Uterus (tissue), 4 donors: ENCODE data around the gene ACSF3. TPM values are rescaled to one million over a fixed set of nuclear protein-coding genes. Genes with fewer than 3 reads are reported as not detected.

Experiments
- DNase-seq, 2 donors: peaks; one replicate each; pipeline ENCODE4 v3.0.0-alpha.2; 2019 to 2020
- H3K27ac ChIP-seq, 2 donors: fragments of 200-600 bp; sonication (generic); 1 replicate in 1 of 2; 2 replicates in 1 of 2; pipeline ENCODE4 v1.5.1; 2016 to 2018
- H3K27me3 ChIP-seq, 2 donors: fragments of 200-600 bp; sonication (generic); one replicate each; pipeline ENCODE4 v1.5.1; 2018 to 2019; ENCODE audit warnings: control low read depth in 1 of 2
- H3K36me3 ChIP-seq, 2 donors: fragments of 200-600 bp; sonication (generic); one replicate each; pipeline ENCODE4 v1.5.1; 2019; ENCODE audit warnings: control low read depth in 1 of 2
- H3K4me1 ChIP-seq, 2 donors: fragments of 200-600 bp; sonication (generic); one replicate each; pipeline ENCODE4 v1.5.1; 2018 to 2019; ENCODE audit warnings: control low read depth in 1 of 2
- H3K4me3 ChIP-seq, 2 donors: fragments of 200-600 bp; sonication (generic); 1 replicate in 1 of 2; 2 replicates in 1 of 2; pipeline ENCODE4 v1.5.1; 2018 to 2019; ENCODE audit warnings: mild to moderate bottlenecking in 1 of 2
- H3K9me3 ChIP-seq, 2 donors: fragments of 200-600 bp; sonication (generic); one replicate each; pipeline ENCODE4 v1.5.1; 2019; ENCODE audit warnings: control low read depth in 1 of 2
- POLR2A ChIP-seq, 2 donors: fragments of 450-650 bp; IDR thresholded peaks; one replicate each; pipeline ENCODE4 v1.6.1; 2016; ENCODE audit warnings: antibody characterized with exemption in 2 of 2, mild to moderate bottlenecking in 1 of 2, moderate library complexity in 1 of 2
- intact Hi-C: fragments of 100-400 bp; cut with DNase I; formaldehyde crosslinking; loops from one replicate; pipeline ENCODE4 v1.15.1; 2023; ENCODE audit warnings: low total_unique reads
- total RNA-seq, 4 donors: library from RNA; depleted of rRNA in 3 of 4; stranded (reverse); fragments of >200 nt in 3 of 4; gene quantifications; one replicate each; pipeline versions ENCODE4 v1.1.0 to v1.2.4, GENCODE V29; 2014 to 2023
- TF ChIP-seq, protein P1 (sequence below), 4 experiments: fragments of 200-600 bp in 2 of 4; fragments of 450-650 bp in 2 of 4; sonication (generic) in 2 of 4; IDR thresholded peaks; one replicate each; pipeline ENCODE4 v1.5.1; 2016 to 2019; ENCODE audit warnings: antibody characterized with exemption in 4 of 4, mild to moderate bottlenecking in 2 of 4, moderate library complexity in 1 of 4
- donor health status: DM: yes; HTN: yes; CAD: no.

ACSF3 gene
- total RNA-seq, 4 donors from 2014 or later: 7.4 to 39.0 (median 18.2) TPM

DNA sequence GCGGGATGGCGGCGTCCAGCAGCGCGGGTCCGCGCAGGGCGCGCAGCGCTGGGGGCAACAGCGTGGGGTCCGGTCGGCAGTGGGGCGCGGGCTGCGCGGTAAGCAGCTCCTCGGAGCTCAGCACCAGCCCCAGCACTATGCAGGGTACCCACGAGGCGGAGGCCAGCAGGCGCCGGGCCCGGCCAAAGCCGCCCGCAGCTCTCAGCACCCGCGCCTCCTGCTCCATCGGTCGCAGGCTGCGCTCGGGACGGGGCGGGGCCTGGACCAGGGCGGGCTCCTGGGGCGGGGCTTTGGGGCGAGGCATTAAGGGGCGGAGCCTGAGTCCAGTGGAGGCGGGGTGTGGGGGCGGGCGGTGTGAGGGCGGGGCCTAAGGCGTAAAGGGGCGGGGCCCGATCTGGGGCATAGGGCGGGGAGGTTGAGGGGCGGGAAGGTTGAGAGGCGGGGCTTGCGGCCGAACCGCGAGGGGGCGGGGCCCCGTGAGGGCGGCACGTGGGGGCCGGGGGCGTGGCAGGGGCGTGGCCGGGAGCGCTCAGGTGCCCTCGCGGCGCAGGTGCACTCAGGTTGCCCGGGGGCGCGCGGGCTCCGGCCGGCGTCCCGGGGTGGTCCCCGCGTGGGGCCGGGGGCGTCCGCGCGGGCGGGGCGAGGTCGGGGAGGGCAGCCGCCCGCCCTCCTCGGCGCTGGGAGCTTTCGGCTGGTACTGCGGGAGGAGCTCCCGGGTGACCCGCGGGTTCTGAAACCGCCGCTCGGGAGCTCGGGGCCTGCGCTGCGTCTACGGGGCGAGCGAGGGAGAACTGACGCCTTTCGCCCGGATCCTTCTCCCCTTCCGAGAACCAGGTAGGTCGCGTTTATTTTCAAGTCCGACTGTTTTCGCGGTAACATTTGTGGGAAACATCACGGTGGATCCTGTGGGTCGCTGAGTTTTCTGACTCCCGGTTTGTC is 108.1 kb downstream of the ACSF3 start:
- TF ChIP-seq, protein P1, sequence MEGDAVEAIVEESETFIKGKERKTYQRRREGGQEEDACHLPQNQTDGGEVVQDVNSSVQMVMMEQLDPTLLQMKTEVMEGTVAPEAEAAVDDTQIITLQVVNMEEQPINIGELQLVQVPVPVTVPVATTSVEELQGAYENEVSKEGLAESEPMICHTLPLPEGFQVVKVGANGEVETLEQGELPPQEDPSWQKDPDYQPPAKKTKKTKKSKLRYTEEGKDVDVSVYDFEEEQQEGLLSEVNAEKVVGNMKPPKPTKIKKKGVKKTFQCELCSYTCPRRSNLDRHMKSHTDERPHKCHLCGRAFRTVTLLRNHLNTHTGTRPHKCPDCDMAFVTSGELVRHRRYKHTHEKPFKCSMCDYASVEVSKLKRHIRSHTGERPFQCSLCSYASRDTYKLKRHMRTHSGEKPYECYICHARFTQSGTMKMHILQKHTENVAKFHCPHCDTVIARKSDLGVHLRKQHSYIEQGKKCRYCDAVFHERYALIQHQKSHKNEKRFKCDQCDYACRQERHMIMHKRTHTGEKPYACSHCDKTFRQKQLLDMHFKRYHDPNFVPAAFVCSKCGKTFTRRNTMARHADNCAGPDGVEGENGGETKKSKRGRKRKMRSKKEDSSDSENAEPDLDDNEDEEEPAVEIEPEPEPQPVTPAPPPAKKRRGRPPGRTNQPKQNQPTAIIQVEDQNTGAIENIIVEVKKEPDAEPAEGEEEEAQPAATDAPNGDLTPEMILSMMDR (IDR thresholded peaks at IDR 0.05): no peak
- no peak for TF ChIP-seq POLR2A (IDR thresholded peaks at IDR 0.05)
- peaks cover 13 to 46% of the 10 kb centered on the region in 2 donors for H3K27me3 ChIP-seq
- H3K36me3 ChIP-seq: no peaks in the 10 kb centered on the region
- H3K27ac ChIP-seq: no peak overlapping the region
- peaks cover 0 to 16% of the 10 kb centered on the region in 2 donors for H3K4me1 ChIP-seq
- peak; percentile 34 to 47 for DNase-seq
- intact Hi-C loops: no loop called here
- H3K4me3 ChIP-seq: peak overlapping the region in 1 of 2 donors; percentile 23
- H3K9me3 ChIP-seq: no peaks in the 10 kb centered on the region

DNA sequence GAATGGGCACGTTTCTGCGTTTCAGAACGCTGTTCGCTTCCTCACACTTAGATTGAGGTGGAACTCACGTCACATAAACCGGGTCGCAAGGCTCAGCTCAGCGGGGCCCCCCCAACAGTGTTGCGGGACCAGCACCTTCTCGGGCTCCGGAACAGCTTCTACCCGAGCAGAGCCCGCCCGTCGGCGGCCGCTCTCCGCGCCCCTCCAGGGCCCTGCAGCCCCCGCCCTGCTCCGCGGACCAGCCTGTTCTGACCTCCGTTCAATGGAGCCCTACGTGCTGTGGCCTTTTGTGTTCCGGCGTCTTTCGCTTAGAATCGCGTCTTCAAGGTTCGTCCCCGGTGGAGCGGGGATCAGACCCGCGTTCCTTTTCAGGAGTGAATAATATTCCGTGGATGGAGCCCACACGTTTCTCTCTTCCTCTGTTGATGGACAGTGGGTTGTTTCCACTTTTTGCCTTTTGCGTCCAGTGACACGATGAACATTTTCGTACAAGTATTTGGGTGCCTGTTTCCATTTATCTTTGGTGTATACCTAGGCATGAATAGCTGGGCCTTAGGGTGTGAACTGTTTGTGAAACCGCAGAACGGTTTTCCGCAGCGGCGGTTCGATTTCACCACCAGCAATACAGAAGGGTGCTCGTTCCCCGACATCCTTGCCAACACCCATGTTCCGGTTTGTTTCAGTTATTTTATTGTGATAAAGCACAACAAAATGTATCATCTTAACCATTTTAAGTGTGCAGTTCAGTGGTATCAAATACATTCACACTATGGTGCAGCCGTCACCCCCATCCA is 109.0 kb downstream of the ACSF3 start:
- no peak for DNase-seq
- no peak overlapping the region for H3K27ac ChIP-seq
- no peaks in the 10 kb centered on the region for H3K9me3 ChIP-seq
- peaks cover 13 to 46% of the 10 kb centered on the region in 2 donors for H3K27me3 ChIP-seq
- no peaks in the 10 kb centered on the region for H3K36me3 ChIP-seq
- peaks cover 0 to 16% of the 10 kb centered on the region in 2 donors for H3K4me1 ChIP-seq
- no peak for TF ChIP-seq POLR2A (IDR thresholded peaks at IDR 0.05)
- TF ChIP-seq, protein P1 (IDR thresholded peaks at IDR 0.05): no peak
- intact Hi-C loops: no loop called here
- H3K4me3 ChIP-seq: no peak overlapping the region

Other genes starting within 250 kb of the ACSF3 start
- 10 to 100 TPM in 2 of 4 donors, 1 to 10 TPM in 2; 1.8 to 36.2 (median 16.4) TPM for gene GALNS, start 236.9 kb upstream of the ACSF3 start, total RNA-seq
- 100 to 1,000 TPM in 1 of 4 donors, 10 to 100 TPM in 3; 21.5 to 680 (median 70.6) TPM for gene TRAPPC2L, start 236.7 kb upstream of the ACSF3 start, total RNA-seq
- gene PABPN1L, start 227.2 kb upstream of the ACSF3 start, total RNA-seq: not detected
- gene CBFA2T3, start 116.6 kb upstream of the ACSF3 start, total RNA-seq: 10 to 100 TPM in 1 of 4 donors, 1 to 10 TPM in 1, under 1 TPM in 2; under 0.01 to 12.1 (median 3.1) TPM
- under 1 TPM in 1 of 4 donors, not detected in 3; 0.21 TPM for gene CDH15, start 77.9 kb downstream of the ACSF3 start, total RNA-seq
- gene SLC22A31, start 106.7 kb downstream of the ACSF3 start, total RNA-seq: not detected
- gene ZNF778, start 123.9 kb downstream of the ACSF3 start, total RNA-seq: 10 to 100 TPM in 3 of 4 donors, 1 to 10 TPM in 1; 7.4 to 30.2 (median 15.9) TPM